H9 (cell line): ENCODE results near the gene CFAP157. TPM values are rescaled to one million over a fixed set of nuclear protein-coding genes. Genes with fewer than 3 reads are reported as not detected.
A peak's percentile ranks its signal among the peaks of the same experiment; 100 is the strongest.

Experiments
- DNase-seq: peaks from one replicate; pipeline ENCODE4 v3.0.0-alpha.2; 2017
- H2AFZ ChIP-seq: one replicate; pipeline ENCODE4 v1.6.1; 2013; ENCODE audit warnings: mild to moderate bottlenecking, low read length, control low read depth, moderate library complexity
- H2AK5ac ChIP-seq: 2 replicates; pipeline ENCODE4 v1.6.1; 2013; ENCODE audit warnings: low read length, control low read depth, mixed read lengths; ENCODE audit not compliant: insufficient read length
- H2BK120ac ChIP-seq: one replicate; pipeline ENCODE4 v1.6.1; 2013; ENCODE audit warnings: low read depth, mild to moderate bottlenecking, low read length, control low read depth, inconsistent platforms; ENCODE audit not compliant: poor library complexity, severe bottlenecking
- H2BK12ac ChIP-seq: 2 replicates; pipeline ENCODE4 v1.6.1; 2013; ENCODE audit warnings: low read length, control low read depth, mixed read lengths, low read depth; ENCODE audit not compliant: insufficient read length
- H2BK15ac ChIP-seq: 2 replicates; pipeline ENCODE4 v1.6.1; 2013; ENCODE audit warnings: low read depth, low read length, control low read depth
- H2BK20ac ChIP-seq: one replicate; pipeline ENCODE4 v1.6.1; 2013; ENCODE audit warnings: low read depth, mild to moderate bottlenecking, low read length, control low read depth, inconsistent platforms; ENCODE audit not compliant: poor library complexity, severe bottlenecking
- H2BK5ac ChIP-seq: 2 replicates; pipeline ENCODE4 v1.6.1; 2013; ENCODE audit warnings: low read length, control low read depth, mixed read lengths; ENCODE audit not compliant: insufficient read length
- H3K14ac ChIP-seq: 2 replicates; pipeline ENCODE4 v1.6.1; 2013; ENCODE audit warnings: low read length, control low read depth; ENCODE audit not compliant: insufficient read depth
- H3K18ac ChIP-seq: 2 replicates; pipeline ENCODE4 v1.6.1; 2013; ENCODE audit warnings: low read depth, mild to moderate bottlenecking, mixed read lengths, low read length, control low read depth; ENCODE audit not compliant: insufficient read length
- H3K23ac ChIP-seq: 2 replicates; pipeline ENCODE4 v1.6.1; 2013; ENCODE audit warnings: low read length, control low read depth, mixed read lengths, low read depth; ENCODE audit not compliant: insufficient read length
- H3K23me2 ChIP-seq: 2 replicates; pipeline ENCODE4 v1.6.1; 2013; ENCODE audit warnings: low read depth, mild to moderate bottlenecking, mixed read lengths, low read length, control low read depth; ENCODE audit not compliant: insufficient read length, poor library complexity, severe bottlenecking
- H3K27ac ChIP-seq: 2 replicates; pipeline ENCODE4 v1.5.1; 2013; ENCODE audit warnings: low read length, control low read depth, mixed read lengths, low read depth; ENCODE audit not compliant: insufficient read length
- H3K27me3 ChIP-seq: 2 replicates; pipeline ENCODE4 v1.6.1; 2013; ENCODE audit warnings: low read length, control low read depth, inconsistent platforms; ENCODE audit not compliant: insufficient read depth
- H3K4ac ChIP-seq: 2 replicates; pipeline ENCODE4 v1.6.1; 2013; ENCODE audit warnings: low read depth, mild to moderate bottlenecking, control low read depth, inconsistent platforms, low read length, moderate library complexity
- H3K4me1 ChIP-seq: 2 replicates; pipeline ENCODE4 v1.6.1; 2013; ENCODE audit warnings: low read length, control low read depth, inconsistent platforms; ENCODE audit not compliant: insufficient read depth
- H3K4me2 ChIP-seq: 2 replicates; pipeline ENCODE4 v1.6.1; 2013; ENCODE audit warnings: low read length, control low read depth, mixed read lengths; ENCODE audit not compliant: insufficient read length, insufficient read depth
- H3K56ac ChIP-seq: 2 replicates; pipeline ENCODE4 v1.6.1; 2013; ENCODE audit warnings: low read depth, mild to moderate bottlenecking, mixed read lengths, low read length, control low read depth; ENCODE audit not compliant: insufficient read length
- H3K79me1 ChIP-seq: 2 replicates; pipeline ENCODE4 v1.6.1; 2013; ENCODE audit warnings: low read depth, mild to moderate bottlenecking, moderate library complexity, low read length, control low read depth, inconsistent platforms; ENCODE audit not compliant: insufficient read depth, poor library complexity, severe bottlenecking
- H3K79me2 ChIP-seq: 2 replicates; pipeline ENCODE4 v1.6.1; 2013; ENCODE audit warnings: low read length, control low read depth, inconsistent platforms; ENCODE audit not compliant: insufficient read depth
- H3K9ac ChIP-seq: 2 replicates; pipeline ENCODE4 v1.6.1; 2013; ENCODE audit warnings: low read length, control low read depth, mixed read lengths; ENCODE audit not compliant: insufficient read length; ENCODE audit errors: extremely low read depth
- H3K9me3 ChIP-seq: one replicate; pipeline ENCODE4 v1.6.1; 2013; ENCODE audit warnings: low read depth, low read length, inconsistent platforms; ENCODE audit not compliant: control insufficient read depth
- H3T11ph ChIP-seq: one replicate; pipeline ENCODE4 v1.6.1; 2013; ENCODE audit warnings: mild to moderate bottlenecking, low read length, control low read depth, inconsistent platforms
- H4K20me1 ChIP-seq: one replicate; pipeline ENCODE4 v1.6.1; 2013; ENCODE audit not compliant: control insufficient read depth, insufficient read length, insufficient read depth
- H4K5ac ChIP-seq: 2 replicates; pipeline ENCODE4 v1.6.1; 2013; ENCODE audit warnings: low read depth, mild to moderate bottlenecking, mixed read lengths, low read length, control low read depth; ENCODE audit not compliant: insufficient read length
- H4K8ac ChIP-seq: replicated peaks from 2 replicates; pipeline ENCODE4 v1.6.1; 2013; ENCODE audit warnings: low read length, control low read depth, mixed read lengths, low read depth; ENCODE audit not compliant: insufficient read length
- H4K91ac ChIP-seq: 2 replicates; pipeline ENCODE4 v1.6.1; 2013; ENCODE audit warnings: low read depth, mild to moderate bottlenecking, moderate library complexity, mixed read lengths, low read length, control low read depth; ENCODE audit not compliant: insufficient read length
- H3K27ac Mint-ChIP-seq, 3 experiments: 2 replicates in 2 of 3; 3 replicates in 1 of 3; pipeline ENCODE4 v1.8.0; 2020 to 2021; ENCODE audit warnings: mixed read lengths in 3 of 3, mild to moderate bottlenecking in 1 of 3, moderate library complexity in 1 of 3
- H3K27me3 Mint-ChIP-seq: 2 replicates; pipeline ENCODE4 v1.8.0; 2021; ENCODE audit warnings: low read depth, mild to moderate bottlenecking, moderate library complexity, mixed read lengths
- H3K36me3 Mint-ChIP-seq, 3 experiments: 2 replicates in 2 of 3; 3 replicates in 1 of 3; pipeline ENCODE4 v1.8.0; 2020 to 2021; ENCODE audit warnings: low read depth in 3 of 3, mixed read lengths in 3 of 3; ENCODE audit not compliant: insufficient read depth in 1 of 3
- H3K4me1 Mint-ChIP-seq, 2 experiments: 2 replicates each; pipeline ENCODE4 v1.8.0; 2020; ENCODE audit warnings: mixed read lengths in 2 of 2
- H3K4me3 Mint-ChIP-seq, 2 experiments: 2 replicates in 1 of 2; 3 replicates in 1 of 2; pipeline ENCODE4 v1.8.0; 2020 to 2021; ENCODE audit warnings: mild to moderate bottlenecking in 2 of 2, mixed read lengths in 2 of 2, moderate library complexity in 1 of 2
- H3K9me3 Mint-ChIP-seq, 2 experiments: 2 replicates in 1 of 2; 3 replicates in 1 of 2; pipeline ENCODE4 v1.8.0; 2020; ENCODE audit warnings: mild to moderate bottlenecking in 2 of 2, mixed read lengths in 2 of 2, moderate library complexity in 1 of 2
- CTCF ChIP-seq: fragments of 200-600 bp; sonication (generic); conservative IDR thresholded peaks from 3 replicates; pipeline ENCODE4 v1.8.0; 2021; ENCODE audit warnings: antibody characterized with exemption, mild to moderate bottlenecking
- WGBS: extraction: QIAGEN DNeasy Blood & Tissue Kit; methylation state at CpG from one replicate; pipeline ENCODE4 v1.1.7; 2013; ENCODE audit warnings: missing lambda C conversion rate, low lambda C conversion rate, mixed read lengths; ENCODE audit not compliant: insufficient read length; ENCODE audit errors: extremely low coverage; 5-methylcytosine and 5-hydroxymethylcytosine counted together
- total RNA-seq: library from RNA; stranded (reverse); gene quantifications from 2 replicates; pipeline ENCODE4 v1.2.1, GENCODE V29; 2021

Gene CFAP157
- total RNA-seq, 1 experiment from 2014 or later, result 0.22 TPM

- no peak overlapping the region for H2AFZ ChIP-seq
- TF ChIP-seq CTCF, result no peak
Observed at GRCh38 chr9:127716412-127716811, 9.6 kb downstream of the CFAP157 start.

More at GRCh38 chr9:127716412-127716811, 9.6 kb downstream of the CFAP157 start:
- Histone ChIP-seq H3K79me1 (no peaks in the 10 kb centered on the region), H2BK20ac (no peak overlapping the region), H3K9ac (no peak overlapping the region), H3K9me3 (no peaks in the 10 kb centered on the region), H3K14ac (no peak overlapping the region), H3K23me2 (peaks cover 13% of the 10 kb centered on the region), H3K4me2 (peak overlapping the region; percentile 77), H3K4me1 (no peaks in the 10 kb centered on the region; the same call in 1 of the 2 replicates), H3K27ac (no peak overlapping the region), H3K56ac (no peak overlapping the region), H2BK5ac (no peak overlapping the region), H3K4ac (no peak overlapping the region), H3K18ac (no peak overlapping the region), H4K20me1 (no peaks in the 10 kb centered on the region), H3K23ac (no peak overlapping the region), H4K8ac (no peak overlapping the region), H4K5ac (no peak overlapping the region), H2AK5ac (no peak overlapping the region), H3K79me2 (no peaks in the 10 kb centered on the region), H2BK12ac (no peak overlapping the region), H3T11ph (no peak overlapping the region), H2BK120ac (no peak overlapping the region), H3K27me3 (no peaks in the 10 kb centered on the region), H2BK15ac (no peak overlapping the region), H4K91ac (no peak overlapping the region)
- Mint-ChIP-seq H3K9me3 (no peaks in the 10 kb centered on the region; a peak in 1 of 5 replicates), H3K36me3 (no peaks in the 10 kb centered on the region; a peak in 1 of 7 replicates), H3K4me3 (peak overlapping the region; percentile 89 to 98), H3K27ac (peak overlapping the region in 2 of 3 experiments; percentile 70 to 97; a peak in 2 of 7 replicates), H3K4me1 (peaks cover 15 to 27% of the 10 kb centered on the region in 2 experiments), H3K27me3 (peaks cover 5% of the 10 kb centered on the region)
- no CpG with 5 or more reads among the region's 9 CpGs for WGBS
- no peak for DNase-seq
